ENCODE results near the gene CCDC40.

DNA sequence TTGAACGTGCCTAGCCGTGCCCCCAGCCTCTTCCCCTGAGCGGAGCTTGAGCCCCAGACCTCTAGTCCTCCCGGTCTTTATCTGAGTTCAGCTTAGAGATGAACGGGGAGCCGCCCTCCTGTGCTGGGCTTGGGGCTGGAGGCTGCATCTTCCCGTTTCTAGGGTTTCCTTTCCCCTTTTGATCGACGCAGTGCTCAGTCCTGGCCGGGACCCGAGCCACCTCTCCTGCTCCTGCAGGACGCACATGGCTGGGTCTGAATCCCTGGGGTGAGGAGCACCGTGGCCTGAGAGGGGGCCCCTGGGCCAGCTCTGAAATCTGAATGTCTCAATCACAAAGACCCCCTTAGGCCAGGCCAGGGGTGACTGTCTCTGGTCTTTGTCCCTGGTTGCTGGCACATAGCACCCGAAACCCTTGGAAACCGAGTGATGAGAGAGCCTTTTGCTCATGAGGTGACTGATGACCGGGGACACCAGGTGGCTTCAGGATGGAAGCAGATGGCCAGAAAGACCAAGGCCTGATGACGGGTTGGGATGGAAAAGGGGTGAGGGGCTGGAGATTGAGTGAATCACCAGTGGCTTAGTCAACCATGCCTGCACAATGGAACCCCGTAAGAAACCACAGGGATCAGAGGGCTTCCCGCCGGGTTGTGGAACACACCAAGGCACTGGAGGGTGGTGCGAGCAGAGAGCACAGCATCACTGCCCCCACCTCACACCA lies 65.7 kb downstream of the CCDC40 start:
- TF ChIP-seq, protein P1, sequence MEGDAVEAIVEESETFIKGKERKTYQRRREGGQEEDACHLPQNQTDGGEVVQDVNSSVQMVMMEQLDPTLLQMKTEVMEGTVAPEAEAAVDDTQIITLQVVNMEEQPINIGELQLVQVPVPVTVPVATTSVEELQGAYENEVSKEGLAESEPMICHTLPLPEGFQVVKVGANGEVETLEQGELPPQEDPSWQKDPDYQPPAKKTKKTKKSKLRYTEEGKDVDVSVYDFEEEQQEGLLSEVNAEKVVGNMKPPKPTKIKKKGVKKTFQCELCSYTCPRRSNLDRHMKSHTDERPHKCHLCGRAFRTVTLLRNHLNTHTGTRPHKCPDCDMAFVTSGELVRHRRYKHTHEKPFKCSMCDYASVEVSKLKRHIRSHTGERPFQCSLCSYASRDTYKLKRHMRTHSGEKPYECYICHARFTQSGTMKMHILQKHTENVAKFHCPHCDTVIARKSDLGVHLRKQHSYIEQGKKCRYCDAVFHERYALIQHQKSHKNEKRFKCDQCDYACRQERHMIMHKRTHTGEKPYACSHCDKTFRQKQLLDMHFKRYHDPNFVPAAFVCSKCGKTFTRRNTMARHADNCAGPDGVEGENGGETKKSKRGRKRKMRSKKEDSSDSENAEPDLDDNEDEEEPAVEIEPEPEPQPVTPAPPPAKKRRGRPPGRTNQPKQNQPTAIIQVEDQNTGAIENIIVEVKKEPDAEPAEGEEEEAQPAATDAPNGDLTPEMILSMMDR (conservative IDR thresholded peaks at IDR 0.05; ENCODE audit: low read depth, low read length), result no peak
- no peak for TF ChIP-seq EZH2 (IDR thresholded peaks at IDR 0.05; ENCODE audit: low read length, unreplicated experiment)
- TF ChIP-seq EZH2phosphoT487 (IDR thresholded peaks at IDR 0.05; ENCODE audit: borderline replicate concordance, low read length), result no peak
